Measurements from ENCODE around the gene SEMA3G.

Gene SEMA3G

GRCh38 chr3:52408466-52408865 is 36.4 kb downstream of the SEMA3G start:
- no peak for DNase-seq (ENCODE audit: low spot score)

- no peak for DNase-seq (ENCODE audit: low spot score)
Observed at GRCh38 chr3:52407779-52408178, 37.1 kb downstream of the SEMA3G start.

- no peak for DNase-seq (ENCODE audit: low spot score)
Observed at GRCh38 chr3:52406791-52407510, 38.0 kb downstream of the SEMA3G start.

GRCh38 chr3:52406231-52406661 is 38.7 kb downstream of the SEMA3G start:
- DNase-seq (ENCODE audit: low spot score) = no peak

- DNase-seq (ENCODE audit: low spot score) = no peak
Observed at GRCh38 chr3:52405601-52406110, 39.2 kb downstream of the SEMA3G start.

GRCh38 chr3:52405066-52405465 is 39.8 kb downstream of the SEMA3G start:
- no peak for DNase-seq (ENCODE audit: low spot score)

GRCh38 chr3:52404391-52404790 is 40.5 kb downstream of the SEMA3G start:
- DNase-seq (ENCODE audit: low spot score) = no peak

- DNase-seq (ENCODE audit: low spot score) = no peak
Observed at GRCh38 chr3:52403955-52404354, 40.9 kb downstream of the SEMA3G start.

- DNase-seq (ENCODE audit: low spot score) = no peak
Observed at GRCh38 chr3:52403271-52403841, 41.5 kb downstream of the SEMA3G start.

- DNase-seq (ENCODE audit: low spot score) = no peak
Observed at GRCh38 chr3:52402706-52403270, 42.1 kb downstream of the SEMA3G start.

- DNase-seq (ENCODE audit: low spot score) = no peak
Observed at GRCh38 chr3:52402101-52402521, 42.8 kb downstream of the SEMA3G start.

GRCh38 chr3:52401551-52401950 is 43.4 kb downstream of the SEMA3G start:
- no peak for DNase-seq (ENCODE audit: low spot score)

- no peak for DNase-seq (ENCODE audit: low spot score)
Observed at GRCh38 chr3:52401021-52401420, 43.9 kb downstream of the SEMA3G start.

GRCh38 chr3:52400275-52400793 is 44.6 kb downstream of the SEMA3G start:
- no peak for DNase-seq (ENCODE audit: low spot score)

GRCh38 chr3:52399593-52399992 is 45.3 kb downstream of the SEMA3G start:
- DNase-seq (ENCODE audit: low spot score) = no peak

- DNase-seq (ENCODE audit: low spot score) = no peak
Observed at GRCh38 chr3:52399131-52399530, 45.8 kb downstream of the SEMA3G start.

- DNase-seq (ENCODE audit: low spot score) = no peak
Observed at GRCh38 chr3:52398670-52399081, 46.2 kb downstream of the SEMA3G start.

- no peak for DNase-seq (ENCODE audit: low spot score)
Observed at GRCh38 chr3:52397676-52398399, 47.1 kb downstream of the SEMA3G start.

GRCh38 chr3:52396907-52397591 is 47.9 kb downstream of the SEMA3G start:
- DNase-seq (ENCODE audit: low spot score) = no peak

- no peak for DNase-seq (ENCODE audit: low spot score)
Observed at GRCh38 chr3:52396011-52396906, 48.6 kb downstream of the SEMA3G start.

- no peak for DNase-seq (ENCODE audit: low spot score)
Observed at GRCh38 chr3:52395503-52395865, 49.4 kb downstream of the SEMA3G start.

Data from CD4-positive, alpha-beta T cell treated with Interleukin-2 at 100 ng/mL for 4 hours (primary cell).